Measurements from ENCODE around the gene TRAIP. TPM values are rescaled to one million over a fixed set of nuclear protein-coding genes. Genes with fewer than 3 reads are reported as not detected.

Gene TRAIP
- total RNA-seq, 1 donor from 2014 or later, result 6.2 TPM

- TF ChIP-seq CTCF (IDR thresholded peaks at IDR 0.05; ENCODE audit: unreplicated experiment), result no peak
- peaks cover 3% of the 10 kb centered on the region for H3K36me3 Mint-ChIP-seq (ENCODE audit: low read depth, unreplicated experiment)
Observed at GRCh38 chr3:49895791-49896190, 39.4 kb upstream of the TRAIP start.

GRCh38 chr3:49889296-49889695, 32.9 kb upstream of the TRAIP start:
- H3K27ac Mint-ChIP-seq (ENCODE audit: unreplicated experiment), result no peak overlapping the region
- no peak for TF ChIP-seq CTCF (IDR thresholded peaks at IDR 0.05; ENCODE audit: unreplicated experiment)

More at GRCh38 chr3:49895791-49896190, 39.4 kb upstream of the TRAIP start:
- Mint-ChIP-seq H3K4me1 (ENCODE audit: unreplicated experiment) (no peaks in the 10 kb centered on the region), H3K27me3 (ENCODE audit: unreplicated experiment) (peaks cover 2% of the 10 kb centered on the region), H3K9me3 (ENCODE audit: unreplicated experiment) (no peaks in the 10 kb centered on the region), H3K4me3 (ENCODE audit: unreplicated experiment) (no peak overlapping the region), H3K27ac (ENCODE audit: unreplicated experiment) (no peak overlapping the region)
- DNase-seq (ENCODE audit: low spot score), result no peak

GRCh38 chr3:49886922-49887265, 30.5 kb upstream of the TRAIP start:
- Mint-ChIP-seq H3K9me3 (ENCODE audit: unreplicated experiment) (no peaks in the 10 kb centered on the region), H3K4me1 (ENCODE audit: unreplicated experiment) (no peaks in the 10 kb centered on the region), H3K4me3 (ENCODE audit: unreplicated experiment) (no peak overlapping the region), H3K27ac (ENCODE audit: unreplicated experiment) (no peak overlapping the region), H3K36me3 (ENCODE audit: low read depth, unreplicated experiment) (no peaks in the 10 kb centered on the region), H3K27me3 (ENCODE audit: unreplicated experiment) (peaks cover 4% of the 10 kb centered on the region)
- no peak for TF ChIP-seq CTCF (IDR thresholded peaks at IDR 0.05; ENCODE audit: unreplicated experiment)
- no peak for DNase-seq (ENCODE audit: low spot score)

More at GRCh38 chr3:49889296-49889695, 32.9 kb upstream of the TRAIP start:
- no peaks in the 10 kb centered on the region for H3K9me3 Mint-ChIP-seq (ENCODE audit: unreplicated experiment)
- no peak for DNase-seq (ENCODE audit: low spot score)
- no peak overlapping the region for H3K4me3 Mint-ChIP-seq (ENCODE audit: unreplicated experiment)
- no peaks in the 10 kb centered on the region for H3K36me3 Mint-ChIP-seq (ENCODE audit: low read depth, unreplicated experiment)
- H3K27me3 Mint-ChIP-seq (ENCODE audit: unreplicated experiment), result peaks cover 4% of the 10 kb centered on the region
- no peaks in the 10 kb centered on the region for H3K4me1 Mint-ChIP-seq (ENCODE audit: unreplicated experiment)

GRCh38 chr3:49883998-49884397, 27.6 kb upstream of the TRAIP start:
- no peaks in the 10 kb centered on the region for H3K36me3 Mint-ChIP-seq (ENCODE audit: low read depth, unreplicated experiment)
- H3K4me3 Mint-ChIP-seq (ENCODE audit: unreplicated experiment), result no peak overlapping the region
- H3K9me3 Mint-ChIP-seq (ENCODE audit: unreplicated experiment), result no peaks in the 10 kb centered on the region
- no peak for DNase-seq (ENCODE audit: low spot score)
- peaks cover 4% of the 10 kb centered on the region for H3K27me3 Mint-ChIP-seq (ENCODE audit: unreplicated experiment)
- H3K4me1 Mint-ChIP-seq (ENCODE audit: unreplicated experiment), result no peaks in the 10 kb centered on the region
- no peak overlapping the region for H3K27ac Mint-ChIP-seq (ENCODE audit: unreplicated experiment)
- no peak for TF ChIP-seq CTCF (IDR thresholded peaks at IDR 0.05; ENCODE audit: unreplicated experiment)

- Mint-ChIP-seq H3K9me3 (ENCODE audit: unreplicated experiment) (no peaks in the 10 kb centered on the region), H3K4me1 (ENCODE audit: unreplicated experiment) (no peaks in the 10 kb centered on the region), H3K36me3 (ENCODE audit: low read depth, unreplicated experiment) (no peaks in the 10 kb centered on the region), H3K4me3 (ENCODE audit: unreplicated experiment) (no peak overlapping the region), H3K27ac (ENCODE audit: unreplicated experiment) (no peak overlapping the region), H3K27me3 (ENCODE audit: unreplicated experiment) (no peaks in the 10 kb centered on the region)
- no peak for DNase-seq (ENCODE audit: low spot score)
- TF ChIP-seq CTCF (IDR thresholded peaks at IDR 0.05; ENCODE audit: unreplicated experiment), result no peak
Observed at GRCh38 chr3:49882166-49882565, 25.8 kb upstream of the TRAIP start.
